IPS-NIHi11 (cell line): ENCODE results near the gene LMAN1L.

Experiments
- DNase-seq: peaks from one replicate; pipeline ENCODE4 v3.0.0; 2012; ENCODE audit warnings: mixed read lengths, low spot score

The LMAN1L gene

DNA sequence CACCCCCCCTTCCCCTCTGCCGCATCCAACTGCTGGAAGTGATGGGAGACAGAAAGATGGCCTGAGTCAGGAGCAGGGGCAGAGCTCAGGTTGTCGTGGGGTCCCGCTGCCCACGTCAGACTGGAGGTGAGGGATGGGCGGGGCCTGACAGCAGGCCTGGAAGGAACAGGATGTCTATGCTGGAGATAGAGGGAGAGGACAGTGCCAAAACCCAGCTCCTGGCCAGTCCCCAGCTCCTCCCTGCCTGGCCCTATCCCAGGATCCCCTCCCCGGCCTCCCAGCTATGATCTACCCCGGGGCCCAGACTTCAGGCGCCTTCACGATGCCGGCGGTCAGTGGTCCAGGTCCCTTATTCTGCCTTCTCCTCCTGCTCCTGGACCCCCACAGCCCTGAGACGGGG, at the start of gene LMAN1L:
Gene LMAN1L, plus strand, starts transcription at position 303 of the 400 bp plus-strand sequence. Its CDS starts 20 bp downstream, at position 323.
- DNase-seq = no peak

DNA sequence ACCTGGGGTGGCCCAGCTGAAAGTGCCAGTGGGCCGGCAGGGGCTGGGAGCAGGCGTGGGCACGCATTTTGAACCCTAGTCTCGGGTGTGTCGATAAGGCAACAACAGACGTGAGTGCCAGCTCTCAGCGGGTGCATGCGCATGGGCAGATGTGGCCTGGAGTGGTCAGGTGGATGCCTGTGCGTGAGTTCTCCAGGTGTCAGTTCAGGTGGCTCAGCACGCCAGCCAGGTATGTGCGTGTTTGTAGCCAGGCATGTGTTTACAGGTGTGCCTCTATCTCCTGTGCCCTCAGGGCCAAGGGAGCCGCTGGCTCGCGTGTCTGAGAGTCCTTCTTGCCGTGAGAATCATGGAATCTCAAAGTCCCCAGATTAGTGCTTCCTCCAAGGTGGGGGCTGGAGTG, 49.2 kb upstream of the LMAN1L start:
- DNase-seq = no peak

DNA sequence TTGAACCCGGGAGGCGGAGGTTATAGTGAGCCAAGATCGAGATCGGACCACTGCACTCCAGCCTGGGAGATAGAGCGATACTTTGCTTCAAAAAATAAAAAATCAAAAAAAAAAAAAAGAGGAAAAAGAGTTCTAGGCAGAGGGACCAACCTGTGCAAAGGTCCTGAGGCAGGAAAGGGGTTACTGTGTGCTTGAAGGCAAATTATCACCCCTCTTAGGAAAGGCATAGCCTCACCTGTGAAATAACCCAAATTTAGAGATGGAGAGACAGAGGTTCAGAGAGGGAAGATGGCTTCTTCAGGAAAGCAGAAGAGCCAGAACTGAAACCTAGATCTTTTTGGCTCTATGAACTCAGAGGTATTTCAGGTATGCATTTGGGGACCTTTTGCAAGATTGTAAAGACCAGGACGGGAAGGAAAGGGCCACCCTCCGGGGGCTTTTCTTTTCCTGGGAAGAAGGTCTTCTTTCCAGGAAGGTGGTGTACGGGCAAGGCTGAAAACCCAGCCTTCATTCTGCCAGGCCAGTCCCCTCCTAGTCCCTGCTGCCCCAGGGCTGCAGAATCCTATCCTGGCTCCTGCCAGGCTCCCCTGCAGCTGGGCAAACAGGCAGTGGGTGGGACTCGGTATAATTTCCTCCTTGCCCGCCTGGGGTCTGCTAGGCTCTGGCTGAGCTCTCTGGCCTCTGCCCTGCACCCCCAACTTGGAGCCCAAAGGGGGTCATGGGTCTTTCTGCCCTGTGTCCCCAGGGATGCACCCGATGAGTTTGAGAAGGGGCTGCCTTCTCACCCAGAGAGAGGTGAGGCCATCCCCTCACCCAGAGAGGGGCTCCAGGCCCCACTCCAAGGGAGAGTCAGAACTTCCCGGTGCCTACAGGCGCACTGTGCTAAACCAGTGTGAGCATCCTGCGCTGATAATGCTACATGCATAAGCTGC, 45.2 kb upstream of the LMAN1L start:
- DNase-seq = no peak

DNA sequence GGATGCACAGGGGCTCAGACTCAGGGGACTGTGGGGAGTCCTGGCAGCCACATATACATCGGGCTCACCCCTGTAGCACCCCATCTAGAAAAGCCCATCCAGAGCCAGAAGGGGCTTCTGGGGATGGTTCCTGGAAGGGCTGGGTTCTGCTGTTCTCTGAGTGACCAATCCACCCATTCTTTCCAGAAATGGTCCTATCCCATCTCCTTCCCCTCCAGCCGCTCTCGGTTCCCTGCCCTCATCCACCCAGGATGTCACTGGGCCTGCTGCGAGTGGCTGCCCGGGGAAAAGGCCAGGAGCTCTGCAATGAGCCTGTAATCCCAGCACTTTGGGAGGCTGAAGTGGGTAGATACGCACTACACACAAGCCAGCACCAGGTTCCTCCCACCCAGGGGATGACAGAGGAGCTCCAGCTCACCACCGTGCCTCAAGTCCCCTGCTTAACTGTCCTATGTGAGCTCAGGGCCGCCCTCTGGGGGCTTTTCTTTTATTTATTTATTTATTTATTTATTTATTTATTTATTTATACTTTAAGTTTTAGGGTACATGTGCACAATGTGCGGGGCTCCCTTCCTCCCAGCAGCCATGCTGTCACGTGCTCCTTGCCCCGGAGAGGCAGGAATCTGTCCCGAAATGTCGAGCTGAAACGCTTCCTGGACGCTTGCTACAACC, 44.4 kb upstream of the LMAN1L start:
- no peak for DNase-seq

DNA sequence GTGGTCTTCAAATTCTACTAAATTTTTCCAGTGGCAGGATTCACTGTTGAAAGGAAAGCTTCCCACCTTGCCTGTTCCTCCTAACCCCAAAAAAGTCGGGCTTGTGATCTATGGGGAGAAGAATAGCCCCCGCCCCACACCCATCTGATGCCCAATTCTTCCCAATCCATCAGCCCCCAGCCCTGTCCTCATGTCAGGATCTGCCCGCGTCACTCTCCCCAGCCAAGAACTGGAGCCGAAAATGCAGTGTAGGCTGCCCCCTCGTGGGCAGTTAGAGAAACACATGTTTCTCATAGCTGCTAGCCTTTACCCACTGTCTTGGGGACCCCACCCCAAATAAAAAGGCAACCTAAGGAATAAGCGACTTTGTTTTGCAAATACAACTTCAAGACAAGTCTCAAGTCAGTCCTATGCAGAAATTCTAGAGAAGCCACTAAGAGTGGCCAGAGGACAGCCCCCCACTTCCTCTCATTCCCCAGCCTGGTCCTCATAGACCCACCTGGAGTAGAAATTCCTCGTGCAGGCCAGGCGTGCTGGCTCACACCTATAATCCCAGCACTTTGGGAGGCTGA, 43.8 kb upstream of the LMAN1L start:
- peak; percentile 79 for DNase-seq

DNA sequence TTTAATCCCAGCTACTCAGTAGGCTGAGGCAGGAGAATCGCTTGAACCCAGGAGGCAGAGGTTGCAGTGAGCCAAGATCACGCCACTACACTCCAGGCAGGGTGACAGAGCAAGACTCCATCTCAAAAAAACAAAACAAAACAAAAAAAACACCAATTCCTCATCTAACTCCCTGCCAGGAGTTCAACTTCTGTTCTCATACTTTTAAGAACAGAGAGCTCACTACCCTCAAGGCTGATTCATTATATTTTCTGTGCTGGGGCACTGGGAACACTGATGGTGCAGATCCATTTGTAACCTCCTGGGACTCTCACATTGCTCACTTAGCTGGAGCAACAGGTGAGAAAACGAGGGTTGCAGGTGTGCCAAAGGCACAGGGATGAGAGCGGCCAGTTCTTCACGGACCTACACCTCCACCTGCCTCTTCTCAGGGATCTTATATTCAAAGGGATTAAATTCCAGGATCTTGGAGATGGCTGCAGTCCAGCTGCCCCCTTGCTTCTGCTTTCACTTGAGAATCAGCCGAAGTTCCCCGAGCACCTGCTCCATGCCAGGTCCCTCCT, 43.1 kb upstream of the LMAN1L start:
- no peak for DNase-seq

DNA sequence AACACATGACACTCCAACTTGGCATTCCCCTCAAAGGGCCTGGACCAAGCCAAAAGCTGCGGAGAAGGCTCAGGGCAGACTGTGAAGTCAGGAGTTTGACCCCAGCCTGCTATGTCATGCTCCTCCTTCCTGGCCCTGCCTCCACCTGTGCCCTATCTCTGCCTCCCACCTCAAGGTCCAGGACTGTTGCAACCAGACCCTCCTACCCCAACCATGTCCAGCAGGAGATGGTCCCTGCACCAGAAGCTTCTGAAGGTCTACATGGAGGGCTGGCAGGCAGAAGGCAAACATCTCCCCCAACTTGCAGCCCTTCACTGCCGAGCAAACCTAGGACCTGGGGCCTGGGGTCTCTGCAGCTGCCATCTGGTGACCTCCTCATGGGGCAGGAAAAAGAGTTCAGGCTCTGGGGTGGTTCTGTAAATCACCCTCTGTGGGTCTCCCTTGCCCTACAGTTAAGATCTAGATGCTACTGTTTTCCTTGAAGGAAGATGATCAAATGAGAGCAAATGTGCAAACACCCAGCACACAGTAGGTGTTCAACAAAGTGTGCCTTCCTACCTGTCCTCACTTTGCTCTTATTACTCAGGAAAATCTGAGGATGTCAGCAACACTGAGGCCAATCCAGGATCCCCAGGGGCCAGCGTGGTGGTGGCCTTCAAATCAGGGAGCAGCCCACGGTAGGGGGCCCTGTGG, 42.3 kb upstream of the LMAN1L start:
- no peak for DNase-seq

DNA sequence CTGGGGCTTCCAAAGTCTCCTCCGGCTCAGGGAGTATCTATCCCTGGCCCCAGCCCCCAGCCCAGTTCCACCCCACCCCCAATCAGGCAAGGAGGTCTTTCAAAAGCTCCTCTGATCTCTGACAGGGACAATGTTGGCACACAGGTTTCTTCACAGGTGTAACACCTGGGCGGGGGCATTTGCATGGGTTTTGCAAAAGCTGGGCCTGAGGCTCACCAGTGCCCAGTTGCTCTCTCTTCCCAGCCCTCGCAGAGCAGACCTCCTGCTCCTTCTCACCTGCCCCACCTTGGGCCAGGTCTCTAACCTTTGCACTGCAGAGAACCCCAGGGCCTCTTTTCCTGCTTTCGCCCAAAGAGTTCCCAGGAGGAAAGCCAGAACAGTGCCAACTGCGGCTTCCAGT, 39.3 kb upstream of the LMAN1L start:
- DNase-seq = no peak

DNA sequence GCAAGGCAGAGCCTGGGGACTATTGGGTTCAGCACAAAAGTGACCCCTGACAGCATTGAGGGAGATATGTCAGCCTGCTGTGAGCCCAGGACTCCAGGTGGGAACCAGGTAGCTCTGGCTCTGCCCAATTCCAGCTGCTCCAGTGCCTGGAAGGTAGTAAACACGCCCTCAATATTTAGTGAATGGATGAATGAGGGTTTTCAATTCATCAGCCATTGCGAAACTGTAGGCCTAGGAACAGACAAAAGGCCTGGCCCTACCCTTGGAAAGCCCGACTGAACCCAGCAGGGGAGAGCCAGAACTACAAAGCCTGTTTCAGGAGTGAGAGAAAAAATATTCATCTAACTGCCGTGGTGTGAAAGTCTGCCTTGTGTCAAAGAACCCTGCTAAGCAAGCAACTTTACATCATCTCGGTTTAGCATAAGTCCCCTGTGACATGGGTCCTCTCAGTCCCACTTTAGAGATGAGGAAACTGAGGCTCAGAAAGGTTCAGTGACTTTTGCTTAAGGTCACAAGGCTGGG, 38.8 kb upstream of the LMAN1L start:
- DNase-seq = peak; percentile 60

DNA sequence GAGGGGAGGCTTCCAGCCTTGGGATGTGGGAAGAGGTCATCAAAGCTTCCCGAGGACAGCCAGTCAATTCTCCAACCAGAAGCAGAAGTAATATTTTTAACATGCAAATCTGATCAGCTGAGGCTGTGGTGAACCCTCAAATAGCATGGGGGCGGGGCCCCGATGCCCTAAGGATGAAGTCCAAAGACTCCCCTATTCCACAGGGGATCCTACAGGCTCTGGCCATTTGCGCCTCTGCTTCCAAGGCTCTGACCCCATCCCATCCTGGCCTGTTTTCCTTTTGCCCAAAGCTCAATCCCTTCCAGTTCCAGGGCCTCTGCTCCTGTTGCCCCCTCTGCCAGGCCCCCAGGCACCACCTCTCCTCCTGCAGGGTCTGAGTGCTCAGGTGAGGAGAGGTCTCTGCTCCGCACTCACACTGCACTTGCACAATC, 37.5 kb upstream of the LMAN1L start:
- no peak for DNase-seq

DNA sequence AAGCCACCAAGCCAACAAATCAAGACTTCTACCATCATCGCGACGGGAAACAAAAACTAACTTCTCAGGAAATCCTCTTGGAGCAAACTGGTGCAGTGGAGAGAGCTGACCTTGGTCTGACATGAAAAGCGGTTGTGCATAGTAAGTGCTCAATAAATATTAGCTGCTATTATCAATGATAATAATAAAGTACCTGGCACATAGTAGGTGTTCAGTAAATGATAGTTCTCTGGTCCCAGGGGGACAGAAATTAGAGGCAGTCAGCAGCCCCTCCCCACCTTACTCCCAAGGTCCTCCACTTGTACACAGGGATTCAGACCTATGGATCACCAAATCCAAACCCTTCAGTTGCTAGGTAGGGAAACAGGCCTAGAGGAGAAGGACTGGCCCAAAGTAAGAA, 36.7 kb upstream of the LMAN1L start:
- no peak for DNase-seq

DNA sequence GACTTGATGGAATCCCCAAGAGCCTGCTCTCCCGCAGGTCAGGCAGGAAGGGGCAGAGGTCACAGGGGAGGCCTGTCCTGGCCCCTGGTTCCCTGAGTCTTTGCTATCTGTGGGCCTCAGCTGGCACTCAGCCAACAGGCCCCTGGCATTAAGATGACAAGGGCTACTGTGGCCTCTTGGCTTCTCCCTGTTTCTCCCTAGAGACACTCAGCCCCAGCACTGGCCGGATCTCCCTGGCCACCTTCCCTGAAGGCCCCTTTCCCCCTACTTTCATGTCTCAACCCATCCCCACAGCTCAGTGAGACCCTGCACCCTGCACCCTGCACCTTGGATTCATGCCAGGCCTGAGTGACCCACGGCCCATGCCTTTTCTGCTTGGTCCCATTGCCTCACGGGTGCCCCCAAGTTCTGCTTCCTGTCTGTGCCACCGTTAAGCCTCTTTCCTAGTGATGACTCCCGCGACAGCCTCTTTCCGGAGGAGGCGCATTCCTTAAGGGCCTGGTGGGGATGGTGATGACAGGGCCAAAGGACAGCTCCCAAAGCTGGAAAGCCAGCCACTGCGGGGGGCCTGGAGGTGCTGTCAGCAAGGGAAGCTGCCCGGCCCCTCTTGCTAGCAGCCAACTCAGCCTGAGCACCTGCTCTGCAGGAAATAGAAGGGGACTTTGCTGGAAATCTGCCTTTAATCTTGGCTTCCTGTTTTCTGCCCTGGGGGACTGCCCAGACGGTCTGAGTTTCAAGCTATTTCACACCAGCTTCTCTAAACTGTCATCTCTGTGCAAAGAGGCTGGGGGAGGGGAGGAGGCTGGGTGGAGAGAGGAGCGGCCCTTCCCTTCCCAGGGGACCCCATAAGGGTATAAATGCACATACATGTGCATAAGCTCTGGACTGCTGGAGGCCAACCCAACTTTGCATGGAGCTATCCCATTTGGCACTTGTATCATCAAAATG, 35.5 kb upstream of the LMAN1L start:
- DNase-seq = peak; percentile 54

DNA sequence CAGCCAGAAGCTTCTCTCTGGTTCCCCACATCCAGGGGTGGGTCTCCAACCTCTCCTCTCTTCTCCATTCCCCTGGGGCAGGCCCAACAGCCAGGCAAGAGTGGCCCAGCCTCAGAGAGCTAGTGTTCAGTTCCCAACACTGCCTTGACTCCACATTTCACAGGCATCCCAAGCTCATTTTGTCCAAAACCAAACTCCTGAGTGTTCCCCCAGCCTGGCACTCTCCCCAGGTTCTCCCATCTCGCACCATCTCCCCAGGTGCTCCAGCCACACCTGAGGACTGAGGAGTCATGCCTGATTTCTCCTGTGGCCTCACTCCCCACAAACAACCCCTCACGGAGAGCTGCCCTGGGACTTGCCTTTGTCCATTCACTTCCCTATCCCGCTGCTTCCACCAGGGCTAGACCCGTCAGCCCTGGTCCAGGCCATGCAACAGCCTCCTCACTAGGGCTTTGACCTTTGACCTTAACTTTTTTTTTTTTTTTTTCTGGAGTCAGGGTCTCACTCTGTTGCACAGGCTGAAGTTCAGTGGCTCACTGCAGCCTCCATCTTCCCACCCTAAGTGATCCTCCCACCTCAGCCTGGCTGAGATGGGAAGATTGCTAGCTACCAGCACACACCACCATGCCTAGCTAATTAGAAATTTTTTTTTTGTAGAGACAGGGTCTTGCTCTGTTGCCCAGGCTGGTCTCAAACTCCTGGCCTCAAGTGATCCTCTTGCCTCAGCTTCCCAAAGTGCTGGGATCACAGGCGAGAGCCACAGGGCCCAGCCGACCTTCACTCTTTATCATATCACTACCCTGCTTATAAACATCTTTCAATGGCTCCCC, 34.7 kb upstream of the LMAN1L start:
- DNase-seq = no peak

DNA sequence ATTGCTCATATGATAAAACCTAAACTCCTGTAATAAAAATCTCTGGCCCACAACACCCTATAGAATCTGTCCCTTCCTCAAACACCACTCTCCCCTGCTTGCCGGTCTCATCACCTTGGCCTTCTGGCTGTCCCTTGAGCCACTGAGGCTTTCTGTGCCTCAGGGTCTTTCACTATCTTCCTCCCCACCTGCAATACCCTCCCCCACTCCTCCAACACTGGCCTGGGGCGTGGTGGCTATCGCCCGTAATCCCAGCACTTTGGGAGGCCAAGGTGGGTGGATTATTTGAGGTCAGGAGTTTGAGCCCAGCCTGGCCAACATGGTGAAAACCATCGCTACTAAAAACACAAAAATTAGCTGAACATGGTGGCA, 34.0 kb upstream of the LMAN1L start:
- no peak for DNase-seq

DNA sequence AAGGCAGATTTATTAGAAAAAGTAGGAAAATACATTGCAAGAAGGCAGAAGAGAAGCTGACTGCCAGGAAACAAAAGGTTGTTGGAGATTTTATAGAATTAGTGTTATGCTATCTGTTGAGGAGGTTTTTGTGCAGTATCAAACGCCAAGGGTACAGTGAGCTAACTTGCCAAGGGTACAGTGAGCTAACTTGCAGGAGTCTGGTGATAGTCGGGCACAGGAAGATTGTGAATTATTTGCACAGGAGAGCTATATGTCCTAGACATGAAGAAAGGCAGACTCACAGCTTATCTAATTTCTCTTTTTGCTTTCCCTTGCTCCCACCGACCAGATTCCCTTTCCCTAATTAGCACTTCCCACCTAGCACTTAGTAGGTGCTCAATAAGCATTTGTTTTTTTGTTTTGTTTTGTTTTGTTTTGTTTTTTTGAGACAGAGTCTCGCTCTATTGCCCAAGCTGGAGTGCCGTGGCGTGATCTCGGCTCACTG, 33.4 kb upstream of the LMAN1L start:
- DNase-seq = no peak

DNA sequence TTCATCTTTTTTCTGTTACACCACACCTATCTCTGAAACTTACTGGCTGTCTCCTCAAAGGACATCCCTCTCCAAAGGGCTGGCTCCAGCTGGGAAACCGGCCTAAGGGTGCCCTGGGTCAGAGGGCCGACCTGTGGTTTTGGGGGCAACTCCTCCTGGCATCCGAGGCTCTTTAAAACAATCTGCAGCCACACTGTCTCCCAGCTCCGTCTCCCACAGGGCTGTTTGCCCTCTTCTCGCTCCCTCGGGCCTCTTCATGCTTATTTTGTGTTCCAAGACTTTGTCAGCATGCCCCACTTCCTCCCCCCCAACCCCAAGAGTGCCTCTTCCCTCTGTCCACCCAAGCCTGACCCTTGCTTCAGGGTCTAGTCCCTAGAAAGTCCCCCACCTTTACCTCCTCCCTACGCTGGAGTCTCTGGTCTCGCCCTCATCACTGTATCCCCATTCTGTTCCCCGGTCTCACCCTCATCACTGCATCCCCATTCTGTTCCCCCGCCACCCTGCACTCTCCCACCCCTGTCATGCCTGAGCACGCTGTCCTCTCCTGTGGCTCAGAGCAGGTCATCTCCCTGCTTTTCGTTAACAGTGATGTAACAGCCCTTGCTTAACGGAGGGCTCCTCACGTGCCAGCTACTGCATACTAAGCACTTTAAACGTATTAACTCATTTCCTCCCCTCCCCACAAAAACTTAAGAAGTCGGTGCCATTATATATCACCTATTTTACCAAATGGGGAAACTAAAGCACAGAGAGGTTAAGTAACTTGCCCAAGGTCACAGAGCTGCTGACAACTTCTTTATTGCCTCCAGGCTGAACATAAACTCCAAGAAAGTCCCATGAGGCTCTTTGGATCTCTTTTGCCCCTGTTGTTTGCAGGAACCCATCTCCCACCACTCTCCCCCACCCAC, 31.9 kb upstream of the LMAN1L start:
- DNase-seq = no peak

DNA sequence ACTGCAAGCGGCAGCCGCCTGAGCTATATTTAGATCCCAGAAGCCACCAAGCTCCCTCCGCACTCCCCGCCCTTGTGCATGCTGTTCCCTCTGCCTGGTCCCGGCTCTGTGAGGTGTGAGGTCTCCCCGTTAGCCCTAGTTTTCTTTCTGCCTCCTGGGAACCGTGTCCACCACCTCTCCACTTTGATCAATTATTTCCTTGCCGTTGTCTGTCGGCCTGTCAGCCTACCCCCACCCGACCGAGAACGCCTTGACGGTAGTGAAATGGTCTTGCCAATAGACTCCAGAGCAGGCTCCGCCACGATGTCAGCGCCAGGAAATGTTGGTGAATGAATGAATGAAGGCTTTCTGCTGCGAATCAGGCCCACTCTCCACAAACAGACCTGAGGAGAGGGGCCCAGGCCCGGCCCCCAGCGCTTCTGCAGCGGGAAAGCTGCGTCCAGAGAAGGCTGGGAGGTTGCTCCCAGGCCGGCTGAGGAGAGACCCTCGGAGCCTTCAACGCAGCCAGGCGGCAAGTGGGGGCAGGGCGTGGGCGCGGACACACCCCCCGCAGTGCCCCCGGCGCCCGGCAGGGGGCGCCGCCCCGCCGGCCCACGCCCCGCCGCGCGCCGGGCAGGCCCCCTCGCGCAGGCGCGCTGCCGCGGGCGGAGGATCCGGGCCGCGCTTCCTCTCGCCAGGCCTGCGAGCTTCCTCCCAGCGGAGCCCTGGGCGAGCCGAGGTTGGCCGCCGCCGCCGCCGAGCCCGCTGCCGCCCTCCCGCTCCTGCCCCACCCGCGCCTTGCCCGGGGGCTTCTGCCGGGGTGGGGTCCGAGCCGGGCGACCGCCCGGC, 31.0 kb upstream of the LMAN1L start, which contains the start of gene CSK:
Gene CSK, plus strand, starts transcription at position 650 of the 828 bp plus-strand sequence. CDS start 16,218 bp downstream, outside the sequence.
- DNase-seq = peak; percentile 96
